SK-N-SH (cell line): ENCODE measurements around the gene DAB1.

Source experiments
- CTCF ChIP-seq: fragments of 200-600 bp; sonication (generic); IDR thresholded peaks from 2 replicates; pipeline ENCODE4 v1.6.1; 2017; ENCODE audit warnings: antibody characterized with exemption, mild to moderate bottlenecking, moderate library complexity
- RCOR1 ChIP-seq: fragments of 150-350 bp; IDR thresholded peaks from 2 replicates; pipeline ENCODE4 v1.6.1; 2017; ENCODE audit warnings: antibody characterized with exemption, low read length

GRCh38 chr1:57325536-57325935 lies 98.3 kb downstream of the DAB1 start:
- no peak for TF ChIP-seq CTCF
- TF ChIP-seq RCOR1: no peak
